GM12878 (cell line): ENCODE measurements around the gene UNC45B. TPM values are rescaled to one million over a fixed set of nuclear protein-coding genes. Genes with fewer than 3 reads are reported as not detected.

Source experiments
- ATAC-seq: fragments of 200-7000 bp; cut with Tn5 transposase; 3 replicates; pipeline ENCODE4 v1.9.1; 2020; ENCODE audit warnings: mild to moderate bottlenecking, moderate library complexity
- BruUV-seq: library from RNA; stranded (reverse); fragments of 400-500 nt; replicated peaks from 2 replicates; lab custom pipeline; 2021; lab: Mats Ljungman, UMichigan
- CTCF ChIA-PET: fragments of 300-600 bp; sonication (Branson Sonifier 250); formaldehyde crosslinking; extraction: SDS; loops from one replicate; lab custom pipeline; 2021; ENCODE audit warnings: inconsistent platforms; lab: Yijun Ruan, JAX
- POLR2A ChIA-PET: fragments of 350-600 bp; formaldehyde crosslinking; extraction: SDS; loops from one replicate; lab custom pipeline; 2021; ENCODE audit warnings: inconsistent platforms; lab: Charles Lee
- RAD21 ChIA-PET: fragments of 300-600 bp; sonication (Branson Sonifier 250); formaldehyde crosslinking; loops from one replicate; lab custom pipeline; 2023; ENCODE audit warnings: antibody characterized with exemption; ENCODE audit not compliant: unreplicated experiment; lab: Charles Lee
- SMC1A ChIA-PET: fragments of 300-600 bp; sonication (Branson Sonifier 250); formaldehyde crosslinking; loops from one replicate; lab custom pipeline; 2023; ENCODE audit not compliant: unreplicated experiment, uncharacterized antibody; lab: Charles Lee
- DNase-seq: peaks from one replicate; pipeline ENCODE4 v3.0.0-alpha.2; 2011; ENCODE audit warnings: low read depth, low spot score
- FAIRE-seq: peaks from 3 replicates; lab custom pipeline; 2011; peaks lifted over from hg19 to GRCh38; lab: Jason Lieb, UNC
- H2AFZ ChIP-seq: 2 replicates; pipeline ENCODE4 v1.6.0; 2011; ENCODE audit warnings: low read depth, low read length, control low read depth; ENCODE audit not compliant: control insufficient read depth
- H3K27ac ChIP-seq: 2 replicates; pipeline ENCODE4 v1.5.1; 2011; ENCODE audit warnings: control low read depth; ENCODE audit not compliant: control insufficient read depth, insufficient read depth
- H3K27me3 ChIP-seq, 2 experiments: replicated peaks in 1 of 2; 2 replicates each; pipeline versions ENCODE4 v1.6.0 to v1.6.1; 2011; ENCODE audit warnings: low read length in 1 of 2; ENCODE audit not compliant: control insufficient read depth in 2 of 2, insufficient read depth in 2 of 2
- H3K36me3 ChIP-seq, 2 experiments: 2 replicates each; pipeline ENCODE4 v1.5.1; 2011; ENCODE audit warnings: low read length in 1 of 2; ENCODE audit not compliant: control insufficient read depth in 2 of 2, insufficient read depth in 2 of 2
- H3K4me1 ChIP-seq: 2 replicates; pipeline ENCODE4 v1.6.1; 2011; ENCODE audit warnings: mild to moderate bottlenecking, low read length, moderate library complexity, mixed read lengths; ENCODE audit not compliant: control insufficient read depth, insufficient read depth
- H3K4me2 ChIP-seq: 2 replicates; pipeline ENCODE4 v1.6.0; 2011; ENCODE audit warnings: control low read depth; ENCODE audit not compliant: control insufficient read depth, insufficient read depth
- H3K4me3 ChIP-seq: fragments of 200-600 bp; sonication (generic); 2 replicates; pipeline ENCODE4 v1.5.1; 2016
- H3K79me2 ChIP-seq: 2 replicates; pipeline ENCODE4 v1.6.0; 2011; ENCODE audit warnings: low read length; ENCODE audit not compliant: control insufficient read depth, insufficient read depth
- H3K9ac ChIP-seq: 2 replicates; pipeline ENCODE4 v1.8.0; 2011; ENCODE audit warnings: low read length, control low read depth, mixed read lengths; ENCODE audit not compliant: control insufficient read depth, insufficient read depth
- H3K9me3 ChIP-seq: replicated peaks from 3 replicates; pipeline ENCODE4 v1.5.1; 2011; ENCODE audit warnings: mild to moderate bottlenecking, low read length; ENCODE audit not compliant: control insufficient read depth, insufficient read depth
- H4K20me1 ChIP-seq: 2 replicates; pipeline ENCODE4 v1.6.0; 2011; ENCODE audit not compliant: control insufficient read depth, insufficient read depth
- CBFB ChIP-seq: IDR thresholded peaks from 2 replicates; pipeline ENCODE4 v1.6.1; 2016; ENCODE audit warnings: antibody characterized with exemption, low read depth
- EZH2 ChIP-seq: IDR thresholded peaks from 2 replicates; pipeline ENCODE4 v1.6.1; 2012; ENCODE audit warnings: low read depth, mild to moderate bottlenecking, control low read depth, inconsistent platforms, low read length, borderline replicate concordance; ENCODE audit not compliant: control insufficient read depth
- GATAD2B ChIP-seq: fragments of 450-650 bp; conservative IDR thresholded peaks from 2 replicates; pipeline ENCODE4 v1.6.1; 2017; ENCODE audit warnings: low read depth, mild to moderate bottlenecking, moderate library complexity
- HDAC2 ChIP-seq: fragments of 200-600 bp; sonication (generic); IDR thresholded peaks from 2 replicates; pipeline ENCODE4 v1.6.1; 2017
- NKRF ChIP-seq: fragments of 450-650 bp; conservative IDR thresholded peaks from 2 replicates; pipeline ENCODE4 v1.6.1; 2017; ENCODE audit warnings: mild to moderate bottlenecking, moderate library complexity
- PML ChIP-seq: IDR thresholded peaks from 2 replicates; pipeline ENCODE4 v1.6.1; 2012; ENCODE audit warnings: low read length, inconsistent platforms
- USF2 ChIP-seq: IDR thresholded peaks from 2 replicates; pipeline ENCODE4 v1.6.1; 2011; ENCODE audit warnings: low read depth, low read length, improper control_type of control experiment, borderline replicate concordance
- WRNIP1 ChIP-seq: IDR thresholded peaks from 2 replicates; pipeline ENCODE4 v1.6.1; 2011; ENCODE audit warnings: low read depth, low read length, improper control_type of control experiment, borderline replicate concordance
- ZBTB33 ChIP-seq: fragments of 450-650 bp; IDR thresholded peaks from 2 replicates; pipeline ENCODE4 v1.6.1; 2017; ENCODE audit warnings: mild to moderate bottlenecking
- ZSCAN29 ChIP-seq: fragments of 450-650 bp; IDR thresholded peaks from 2 replicates; pipeline ENCODE4 v1.6.1; 2017; ENCODE audit warnings: mild to moderate bottlenecking, moderate library complexity
- ZZZ3 ChIP-seq: IDR thresholded peaks from 2 replicates; pipeline ENCODE4 v1.6.1; 2011; ENCODE audit warnings: low read depth; ENCODE audit not compliant: control insufficient read depth, insufficient read length
- WGBS: methylation state at CpG from one replicate; pipeline ENCODE4 v1.1.6; 2016; ENCODE audit warnings: low lambda C conversion rate; ENCODE audit not compliant: insufficient replicate concordance, insufficient coverage; ENCODE audit errors: missing lambda C conversion rate; 5-methylcytosine and 5-hydroxymethylcytosine counted together
- in situ Hi-C: fragments of 300-500 bp; cut with MboI; formaldehyde crosslinking; loops from 9 replicates; pipeline ENCODE4 v1.14.3; 2018; ENCODE audit warnings: mixed read lengths
- intact Hi-C: fragments of 100-400 bp; cut with micrococcal nuclease; formaldehyde crosslinking; loops from one replicate; pipeline ENCODE4 v1.14.2; 2022; ENCODE audit not compliant: unreplicated experiment
- polyA plus RNA-seq, 11 experiments: library from polyadenylated mRNA; depleted of rRNA in 4 of 11; unstranded in 6 of 11; stranded (reverse) in 5 of 11; fragments of >200 nt; fragmentation: Nextera tagmentation in 4 of 11; fragmentation: Illumina TruSeq in 1 of 11; extraction: Ambion mirVana in 4 of 11; extraction: Trizol in 1 of 11; gene quantifications; 1 replicate in 1 of 11; 2 replicates in 10 of 11; pipeline versions ENCODE4 v1.2.1 to v1.2.3, GENCODE V29; 2011 to 2016; ENCODE audit warnings: inconsistent platforms in 2 of 11, missing spikeins in 2 of 11, low read depth in 1 of 11
- total RNA-seq, 4 experiments: library from RNA; depleted of rRNA in 3 of 4; stranded (reverse); fragments of >200 nt in 3 of 4; fragmentation: Illumina TruSeq in 1 of 4; extraction: Trizol in 1 of 4; gene quantifications; 2 replicates each; pipeline versions ENCODE4 v1.2.1 to v1.2.3, GENCODE V29; 2013 to 2021

Gene UNC45B
- total and polyA plus RNA-seq, 10 of the 15 experiments (the other 5 are each of a cell fraction or from before 2014, with no cell fraction given) = 0.03 TPM; not detected in 9

GRCh38 chr17:35222452-35222851 lies 74.8 kb downstream of the UNC45B start (continued):
- TF ChIP-seq NKRF (no peak), USF2 (no peak), EZH2 (no peak)

DNA sequence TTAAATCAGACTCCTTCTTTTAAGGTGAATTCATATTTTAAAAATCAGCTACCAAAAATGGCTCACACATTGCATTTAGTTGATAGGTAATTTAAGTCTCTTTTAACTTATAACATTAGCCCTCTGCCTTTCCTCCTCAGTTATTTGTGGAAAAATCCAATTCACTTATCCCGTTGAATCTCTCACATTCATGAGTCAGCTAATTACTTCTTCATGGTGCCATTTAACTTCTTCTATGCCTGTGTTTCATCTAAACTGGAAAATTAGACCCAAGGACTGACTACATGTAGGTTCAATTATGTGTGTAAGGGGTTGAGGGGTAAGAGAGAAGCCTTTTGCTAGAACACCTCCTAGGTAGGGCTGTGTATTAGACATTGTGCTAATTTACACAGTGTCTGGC lies 76.8 kb downstream of the UNC45B start:
- no peak overlapping the region for H3K4me3 ChIP-seq
- H3K9ac ChIP-seq = no peak overlapping the region
- POLR2A ChIA-PET = no interaction called here
- intact Hi-C loops = no loop called here
- whole genome bisulfite sequencing = 43% methylated on average over 1 of the region's 1 CpG
- TF ChIP-seq WRNIP1 (no peak), HDAC2 (no peak), ZSCAN29 (no peak), GATAD2B (no peak), PML (no peak), CBFB (no peak), ZZZ3 (no peak), ZBTB33 (no peak)
- RAD21 ChIA-PET = interaction anchor here (0.6 kb wide), 1 partner anchor 29 kb away, joined by 3 read pairs; no protein-coding TSS in a partner anchor
- no peak overlapping the region for H3K4me2 ChIP-seq
- ATAC-seq = no peak
- H3K36me3 ChIP-seq = no peaks in the 10 kb centered on the region
- FAIRE-seq = no peak
- H4K20me1 ChIP-seq = no peaks in the 10 kb centered on the region
- H2AFZ ChIP-seq = no peak overlapping the region
- no peaks in the 10 kb centered on the region for H3K27me3 ChIP-seq
- no peaks in the 10 kb centered on the region; the same call in 2 of the 3 replicates for H3K9me3 ChIP-seq
- no TSS peak for BruUV-seq
- CTCF ChIA-PET = interaction anchor here (1.6 kb wide), 1 partner anchor 11 kb away, joined by 4 read pairs; no protein-coding TSS in a partner anchor
- in situ Hi-C loops = no loop called here
- no peak for DNase-seq
- no peak overlapping the region for H3K27ac ChIP-seq
- no peaks in the 10 kb centered on the region for H3K79me2 ChIP-seq
- SMC1A ChIA-PET = no interaction called here
- no peaks in the 10 kb centered on the region for H3K4me1 ChIP-seq
